Measurements from ENCODE around the gene DNAH6.

- TF ChIP-seq, protein P1, sequence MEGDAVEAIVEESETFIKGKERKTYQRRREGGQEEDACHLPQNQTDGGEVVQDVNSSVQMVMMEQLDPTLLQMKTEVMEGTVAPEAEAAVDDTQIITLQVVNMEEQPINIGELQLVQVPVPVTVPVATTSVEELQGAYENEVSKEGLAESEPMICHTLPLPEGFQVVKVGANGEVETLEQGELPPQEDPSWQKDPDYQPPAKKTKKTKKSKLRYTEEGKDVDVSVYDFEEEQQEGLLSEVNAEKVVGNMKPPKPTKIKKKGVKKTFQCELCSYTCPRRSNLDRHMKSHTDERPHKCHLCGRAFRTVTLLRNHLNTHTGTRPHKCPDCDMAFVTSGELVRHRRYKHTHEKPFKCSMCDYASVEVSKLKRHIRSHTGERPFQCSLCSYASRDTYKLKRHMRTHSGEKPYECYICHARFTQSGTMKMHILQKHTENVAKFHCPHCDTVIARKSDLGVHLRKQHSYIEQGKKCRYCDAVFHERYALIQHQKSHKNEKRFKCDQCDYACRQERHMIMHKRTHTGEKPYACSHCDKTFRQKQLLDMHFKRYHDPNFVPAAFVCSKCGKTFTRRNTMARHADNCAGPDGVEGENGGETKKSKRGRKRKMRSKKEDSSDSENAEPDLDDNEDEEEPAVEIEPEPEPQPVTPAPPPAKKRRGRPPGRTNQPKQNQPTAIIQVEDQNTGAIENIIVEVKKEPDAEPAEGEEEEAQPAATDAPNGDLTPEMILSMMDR (IDR thresholded peaks at IDR 0.05; ENCODE audit: insufficient read depth, low read length, poor library complexity, severe bottlenecking), result no peak
- TF ChIP-seq EZH2phosphoT487 (conservative IDR thresholded peaks at IDR 0.05; ENCODE audit: low read length), result no peak
These were observed 339.4 kb downstream of the DNAH6 start for GRCh38 chr2:84855731-84856130.
